K562 (cell line): ENCODE data around the gene MOK. TPM values are rescaled to one million over a fixed set of nuclear protein-coding genes. Genes with fewer than 3 reads are reported as not detected.

Experiments used
- ARID4B ChIP-seq: sonication (generic); formaldehyde crosslinking; IDR thresholded peaks from 2 replicates; pipeline ENCODE4 v1.8.0; 2022; ENCODE audit warnings: mild to moderate bottlenecking, missing genetic modification reagents
- ATF7 ChIP-seq: fragments of 450-650 bp; IDR thresholded peaks from 2 replicates; pipeline ENCODE4 v1.7.1; 2014; ENCODE audit warnings: mild to moderate bottlenecking, moderate library complexity
- FOXJ3 ChIP-seq: sonication (generic); formaldehyde crosslinking; IDR thresholded peaks from 2 replicates; pipeline ENCODE4 v1.4.0; 2020; ENCODE audit warnings: mild to moderate bottlenecking, missing genetic modification reagents
- PHF8 ChIP-seq: fragments of 200-600 bp; sonication (generic); IDR thresholded peaks from 2 replicates; pipeline ENCODE4 v1.6.1; 2012; ENCODE audit warnings: mixed run types, mild to moderate bottlenecking, inconsistent platforms, low read length, moderate library complexity, borderline replicate concordance
- SP1 ChIP-seq: sonication (generic); formaldehyde crosslinking; IDR thresholded peaks from 2 replicates; pipeline ENCODE4 v1.8.1; 2022; ENCODE audit warnings: mild to moderate bottlenecking, missing genetic modification reagents
- SREBF1 ChIP-seq: fragments of 150-350 bp; IDR thresholded peaks from 2 replicates; pipeline ENCODE4 v1.6.1; 2014; ENCODE audit warnings: antibody characterized with exemption, low read depth, low read length, borderline replicate concordance
- TFAP4 ChIP-seq: sonication (generic); formaldehyde crosslinking; IDR thresholded peaks from 2 replicates; pipeline ENCODE4 v1.8.0; 2022; ENCODE audit warnings: missing genetic modification reagents, mild to moderate bottlenecking, moderate library complexity, borderline replicate concordance
- ZBTB40 ChIP-seq, 2 experiments: fragments of 450-650 bp in 1 of 2; sonication (generic) in 1 of 2; formaldehyde crosslinking in 1 of 2; IDR thresholded peaks; 2 replicates each; pipeline versions ENCODE4 v1.7.1 to v1.9.0; 2016 to 2022; ENCODE audit warnings: inconsistent platforms in 1 of 2, mild to moderate bottlenecking in 1 of 2, missing genetic modification reagents in 1 of 2
- ZNF75A ChIP-seq: fragments of 450-650 bp; formaldehyde crosslinking; IDR thresholded peaks from 2 replicates; pipeline ENCODE4 v1.4.0; 2020; ENCODE audit warnings: mild to moderate bottlenecking
- polyA plus RNA-seq, 8 experiments: library from polyadenylated mRNA; depleted of rRNA in 4 of 8; stranded (reverse) in 5 of 8; unstranded in 3 of 8; fragments of >200 nt; fragmentation: Nextera tagmentation in 2 of 8; fragmentation: Illumina TruSeq in 1 of 8; extraction: Ambion mirVana in 2 of 8; extraction: Trizol in 1 of 8; gene quantifications; 2 replicates each; pipeline versions ENCODE4 v1.2.1 to v1.2.3, GENCODE V29; 2011 to 2014; ENCODE audit warnings: inconsistent platforms in 1 of 8, missing spikeins in 1 of 8
- total RNA-seq, 7 experiments: library from RNA; depleted of rRNA in 6 of 7; stranded (reverse); fragments of >200 nt in 6 of 7; fragmentation: Illumina TruSeq in 2 of 7; extraction: Trizol in 2 of 7; gene quantifications; 2 replicates each; pipeline versions ENCODE4 v1.2.1 to v1.2.3, GENCODE V29; 2011 to 2021; ENCODE audit warnings: low replicate concordance in 1 of 7

Gene MOK
- total and polyA plus RNA-seq, 9 of the 15 experiments (the other 6 are each of a cell fraction or from before 2014, with no cell fraction given) = 1.3 to 8.4 (median 5.3) TPM

GRCh38 chr14:102304611-102305506, at the start of gene MOK (continued):
- TF ChIP-seq SP1 (CRISPR knock-in tag) = peak; percentile 71
- TF ChIP-seq ZBTB40 (IDR thresholded peaks at IDR 0.05) = 0 out of 2 replicates have a peak, but pooled peaks have one; percentile 24
- TF ChIP-seq ZBTB40 (CRISPR knock-in tag; IDR thresholded peaks at IDR 0.05) = no peak
- TF ChIP-seq ARID4B (CRISPR knock-in tag) = peak; percentile 90
- TF ChIP-seq ZNF75A = no peak
- TF ChIP-seq PHF8 = peak; percentile 38; the same call in 1 of the 2 replicates
- peak; percentile 48; the same call in 1 of the 2 replicates for TF ChIP-seq TFAP4
- TF ChIP-seq FOXJ3 (CRISPR knock-in tag) = peak; percentile 94
- no peak for TF ChIP-seq SREBF1
- peak; percentile 31; the same call in 1 of the 2 replicates for TF ChIP-seq ATF7
